Glomerular endothelial cell (primary cell): ENCODE measurements around the gene ADAMTS16. TPM values are rescaled to one million over a fixed set of nuclear protein-coding genes. Genes with fewer than 3 reads are reported as not detected.

ENCODE experiments used
- DNase-seq: peaks from one replicate; pipeline ENCODE4 v3.0.0-alpha.2; 2011; ENCODE audit warnings: low read depth, low spot score; ENCODE audit errors: extremely low read depth
- total RNA-seq: library from RNA; depleted of rRNA; stranded (reverse); fragments of >200 nt; gene quantifications from 2 replicates; pipeline ENCODE4 v1.2.3, GENCODE V29; 2015

ADAMTS16 gene
- total RNA-seq, 1 donor from 2014 or later: 1.1 TPM

DNA sequence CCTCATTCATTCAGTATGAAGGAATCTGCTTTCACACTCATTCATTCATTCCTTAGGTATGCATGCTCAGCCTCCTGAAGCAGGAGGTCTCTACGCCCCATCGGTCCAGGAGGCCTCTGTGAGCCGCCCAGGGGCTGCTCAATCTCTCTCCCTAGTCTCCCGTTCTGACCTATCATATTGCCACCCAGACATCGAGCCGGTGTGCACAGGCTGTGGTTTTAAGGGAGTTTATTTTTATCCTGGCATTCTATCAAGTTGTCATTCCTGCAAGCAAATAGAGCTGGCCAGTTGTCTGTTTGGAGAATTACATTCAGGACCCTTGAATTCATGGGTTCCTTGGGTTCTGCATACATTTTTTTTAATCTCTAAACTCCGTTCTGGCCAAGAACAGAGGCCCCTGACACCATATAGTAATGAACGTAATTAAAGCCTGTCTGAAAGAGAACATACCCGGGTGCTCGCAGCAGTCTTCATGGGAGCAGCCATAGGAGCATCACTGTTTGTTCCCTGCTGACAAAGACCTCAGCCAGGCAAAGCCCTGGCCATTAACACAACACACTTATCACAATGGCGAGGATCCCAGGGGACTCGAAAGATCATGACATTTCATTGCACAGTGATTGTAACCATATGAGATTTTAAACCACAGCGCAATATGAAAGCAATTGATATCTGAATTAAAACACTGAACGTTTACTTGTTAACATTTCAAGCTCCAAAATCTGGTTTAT lies 80.9 kb downstream of the ADAMTS16 start:
- no peak for DNase-seq

DNA sequence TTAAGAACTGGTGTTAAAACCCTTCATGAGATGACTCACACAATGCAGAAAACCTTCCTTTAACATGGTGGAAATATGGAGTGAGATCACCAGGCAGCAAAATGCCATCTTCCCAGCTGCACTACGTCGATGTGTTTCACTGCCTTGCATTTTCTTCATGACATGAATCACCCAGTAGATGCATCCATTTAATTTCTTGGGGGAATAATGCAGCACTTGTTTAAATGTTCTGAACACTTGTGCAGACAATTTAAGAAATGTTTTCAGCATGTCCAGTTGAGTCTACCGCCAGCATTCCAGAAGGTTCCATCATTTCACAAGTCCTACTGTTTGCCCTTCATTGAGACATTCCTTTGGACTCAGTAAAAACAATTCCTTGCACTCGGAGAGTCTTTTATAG lies 81.6 kb downstream of the ADAMTS16 start:
- DNase-seq: no peak

- DNase-seq: no peak
These were observed 91.4 kb downstream of the ADAMTS16 start for GRCh38 chr5:5231576-5231975.

GRCh38 chr5:5234912-5235311 lies 94.8 kb downstream of the ADAMTS16 start:
- no peak for DNase-seq

- no peak for DNase-seq
These were observed 95.6 kb downstream of the ADAMTS16 start for GRCh38 chr5:5235685-5236084.

DNA sequence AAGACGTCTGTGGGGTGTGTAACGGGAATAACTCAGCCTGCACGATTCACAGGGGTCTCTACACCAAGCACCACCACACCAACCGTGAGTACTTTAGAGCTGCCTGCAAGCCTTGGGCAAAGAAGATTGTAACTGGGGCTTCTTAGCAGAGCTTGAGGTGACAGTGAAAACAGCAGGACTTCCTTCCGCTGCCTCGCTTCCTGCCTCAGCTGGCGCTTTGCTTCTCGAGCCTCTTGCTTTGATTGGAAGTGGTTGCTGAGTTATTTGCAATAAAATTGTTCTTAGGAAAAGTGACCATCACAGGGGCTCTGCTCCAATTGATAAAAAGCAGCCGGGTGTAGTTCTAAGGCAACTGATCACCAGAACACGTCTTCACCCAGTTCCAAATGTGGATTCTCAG lies 99.1 kb downstream of the ADAMTS16 start:
- DNase-seq: no peak

- no peak for DNase-seq
These were observed 100.1 kb downstream of the ADAMTS16 start for GRCh38 chr5:5240234-5240633.

GRCh38 chr5:5242056-5242455 lies 101.9 kb downstream of the ADAMTS16 start:
- DNase-seq: no peak

- DNase-seq: no peak
These were observed 106.6 kb downstream of the ADAMTS16 start for GRCh38 chr5:5246736-5247135.

- no peak for DNase-seq
These were observed 110.6 kb downstream of the ADAMTS16 start for GRCh38 chr5:5250758-5251157.

- no peak for DNase-seq
These were observed 112.0 kb downstream of the ADAMTS16 start for GRCh38 chr5:5252106-5252505.

DNA sequence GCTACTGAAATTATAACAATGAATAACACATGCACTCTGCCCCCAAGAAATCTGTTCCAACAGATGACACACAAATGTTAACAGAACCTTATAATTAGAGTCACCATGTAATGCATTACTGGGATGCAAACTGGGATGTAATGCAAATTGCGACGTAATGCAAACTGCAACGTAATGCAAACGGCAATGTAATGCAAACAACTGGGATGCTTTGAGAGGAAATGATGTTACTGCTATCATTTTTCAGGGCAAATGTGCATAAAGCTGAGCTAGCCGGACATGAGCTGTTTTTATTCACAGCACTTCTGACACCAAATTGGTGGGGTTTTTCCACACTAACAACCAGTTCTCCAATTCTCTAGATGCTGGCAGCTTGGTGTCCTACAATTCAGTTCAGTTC lies 117.2 kb downstream of the ADAMTS16 start:
- no peak for DNase-seq

GRCh38 chr5:5258564-5258963 lies 118.4 kb downstream of the ADAMTS16 start:
- DNase-seq: no peak

DNA sequence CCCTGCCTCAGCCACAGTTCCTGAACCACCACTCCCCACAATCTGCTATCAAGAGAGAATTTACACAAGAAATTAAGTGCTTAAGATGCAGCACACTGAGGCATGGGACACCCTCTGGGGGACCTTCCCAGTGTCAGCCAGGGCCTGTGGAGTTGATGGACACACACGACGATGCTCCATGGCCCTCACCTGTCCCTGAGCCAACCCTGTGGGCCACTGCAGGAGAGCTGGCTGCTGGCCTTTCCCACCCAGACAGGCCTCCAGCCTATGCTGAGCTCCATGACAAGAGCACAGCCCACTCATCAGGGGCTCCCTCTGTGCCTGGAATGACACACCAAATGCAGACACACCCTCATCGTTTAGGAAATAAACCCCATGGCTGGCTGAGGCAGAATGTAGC lies 124.6 kb downstream of the ADAMTS16 start:
- no peak for DNase-seq

DNA sequence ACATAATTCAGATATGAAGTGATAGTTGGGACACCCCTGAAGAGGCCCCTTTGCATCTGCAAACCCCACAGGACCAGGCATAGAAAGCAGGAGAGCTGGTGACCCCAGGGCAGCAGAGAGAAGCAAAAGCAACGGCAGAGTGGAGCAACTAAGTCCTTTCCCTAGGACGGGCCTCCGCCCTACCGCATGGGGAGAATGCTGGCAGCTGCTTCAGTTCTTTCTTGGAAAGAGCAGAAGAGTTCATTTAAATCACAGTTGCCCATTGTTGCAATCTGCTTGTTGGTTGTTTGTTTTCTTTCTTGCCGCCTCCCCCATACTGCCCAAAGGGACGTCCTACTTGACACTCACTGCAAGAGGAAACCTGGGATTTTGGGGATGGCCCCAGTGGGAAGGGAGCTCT lies 126.2 kb downstream of the ADAMTS16 start:
- no peak for DNase-seq

- DNase-seq: no peak
These were observed 130.0 kb downstream of the ADAMTS16 start for GRCh38 chr5:5270161-5270560.

DNA sequence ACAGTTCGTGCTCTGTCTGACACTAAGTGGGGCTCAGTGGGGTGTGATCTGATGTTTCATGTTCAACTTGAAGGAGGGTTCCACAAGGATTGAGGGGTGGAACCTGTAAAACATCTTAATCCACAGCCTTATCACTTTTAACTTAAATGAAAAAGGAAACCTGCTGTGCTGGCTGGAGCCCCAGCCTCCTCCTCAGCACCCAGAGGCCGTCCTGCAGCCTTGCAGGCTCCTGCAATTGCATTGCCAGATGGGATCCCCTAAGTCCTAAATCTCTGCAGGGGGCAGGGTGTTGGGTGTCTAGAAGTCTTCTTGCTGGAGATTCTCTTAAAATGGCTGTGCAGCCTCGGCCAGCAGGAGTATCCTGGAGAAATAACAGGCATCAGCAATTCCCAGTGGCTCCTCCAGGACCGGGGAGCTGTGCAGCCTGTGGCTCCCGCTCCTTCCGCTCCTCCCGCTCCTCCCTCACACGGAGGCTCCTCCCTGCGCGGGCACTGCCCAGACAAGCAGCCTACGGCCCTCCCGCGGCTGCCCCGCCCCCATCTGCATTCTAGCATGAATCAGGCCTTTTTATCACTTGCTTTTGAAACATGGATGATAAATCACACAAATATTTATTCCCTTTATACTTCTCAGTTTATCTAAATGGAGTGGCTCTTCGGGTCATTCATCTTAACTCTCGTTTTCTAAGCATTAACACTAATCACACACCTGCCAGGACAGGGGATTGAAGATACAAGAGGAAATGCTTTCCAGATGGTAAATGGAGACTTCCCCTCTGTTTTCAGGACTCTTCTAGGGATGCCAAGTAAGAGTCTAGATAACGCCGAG lies 131.0 kb downstream of the ADAMTS16 start:
- no peak for DNase-seq

- peak; percentile 52 for DNase-seq
These were observed 131.7 kb downstream of the ADAMTS16 start for GRCh38 chr5:5271786-5272321.

DNA sequence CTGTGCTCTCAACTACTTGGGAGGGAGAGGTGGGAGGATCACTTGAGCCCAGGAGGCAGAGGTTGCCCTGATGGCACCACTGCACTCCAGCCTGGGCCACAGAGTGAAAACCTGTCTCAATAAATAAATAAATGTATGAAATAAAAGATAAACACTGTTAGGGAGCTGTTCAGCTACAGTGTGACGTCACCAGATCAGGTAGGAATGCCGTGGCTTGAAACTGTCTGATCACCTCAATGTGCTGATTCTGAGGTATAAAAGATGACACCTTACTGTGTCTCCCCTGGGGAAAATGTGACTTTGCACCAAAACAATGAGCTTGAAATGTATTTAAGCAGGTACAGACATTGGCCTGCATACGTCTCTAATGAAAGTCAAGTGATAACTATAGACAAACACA lies 133.3 kb downstream of the ADAMTS16 start:
- DNase-seq: no peak

- no peak for DNase-seq
These were observed 133.8 kb downstream of the ADAMTS16 start for GRCh38 chr5:5273976-5274375.

GRCh38 chr5:5275211-5275610 lies 135.1 kb downstream of the ADAMTS16 start:
- DNase-seq: no peak

GRCh38 chr5:5276430-5276829 lies 136.3 kb downstream of the ADAMTS16 start:
- no peak for DNase-seq
